ENCODE results near the gene ARHGEF1.
A peak's percentile ranks its signal among the peaks of the same experiment; 100 is the strongest.
"Not testable (repeated sequence)": the region's sequence is repeated elsewhere in the genome, so short reads cannot be mapped to it uniquely, and the experiment has no call there.

Gene ARHGEF1

DNA sequence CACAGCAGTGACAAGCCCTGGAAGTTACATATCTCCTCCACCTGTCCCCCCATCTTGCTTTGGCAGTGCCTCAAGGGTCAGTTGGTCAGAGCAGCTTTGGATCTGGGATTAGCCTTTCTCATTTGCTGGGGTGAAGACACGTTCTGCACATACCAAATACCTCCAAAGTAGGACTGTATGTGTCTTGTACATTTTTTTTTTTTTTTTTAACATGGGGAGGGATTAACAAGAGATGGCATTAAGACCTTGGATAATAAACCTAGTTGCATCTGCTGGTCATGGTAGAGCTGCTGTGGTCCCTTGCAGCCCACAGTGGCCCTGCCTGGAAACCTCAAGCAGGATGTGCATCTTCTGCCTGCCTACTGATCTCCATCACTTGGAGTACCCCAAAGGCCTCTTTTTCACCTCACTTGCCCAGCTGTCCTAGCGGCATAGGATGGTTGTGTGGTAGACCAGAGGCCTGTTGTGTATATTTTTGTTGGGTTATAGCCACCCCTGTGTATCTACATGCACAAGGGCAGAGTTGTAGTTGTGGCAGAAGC, 20.5 kb upstream of the ARHGEF1 start:
- no peak for DNase-seq

DNA sequence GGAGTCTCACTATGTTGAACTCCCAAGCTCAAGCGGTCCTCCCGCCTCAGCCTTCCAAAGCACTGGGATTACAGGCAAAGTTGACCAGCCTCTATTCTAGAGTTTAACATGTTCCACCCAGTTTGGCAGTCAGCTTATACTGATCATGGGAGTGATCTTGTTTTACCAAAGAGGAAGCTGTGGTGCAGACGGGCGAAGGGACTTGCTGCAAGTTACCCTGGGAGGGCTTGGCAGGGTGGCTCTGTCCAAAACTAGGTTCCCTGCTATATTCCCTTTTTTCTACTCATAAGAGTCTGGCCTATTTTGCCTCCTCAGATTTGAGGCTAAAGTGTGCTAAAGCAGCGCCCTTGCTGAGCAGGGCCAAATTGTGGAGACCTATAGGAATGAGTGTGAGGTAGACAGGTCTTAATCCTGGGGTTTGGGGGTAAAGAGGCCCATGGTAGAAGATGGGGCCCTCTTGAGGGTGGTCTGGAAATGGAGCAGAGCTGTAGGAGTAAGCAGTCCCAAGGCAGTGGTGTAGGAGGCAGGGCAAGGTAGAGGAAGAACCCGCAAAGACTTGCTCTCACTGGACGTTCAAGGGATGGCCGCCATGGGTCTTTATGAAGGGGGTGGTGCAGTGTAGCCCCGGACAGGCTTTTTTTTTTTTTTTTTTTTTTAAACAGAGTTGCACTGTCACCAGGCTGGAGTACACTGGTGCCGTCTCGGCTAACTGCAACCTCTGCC, 19.6 kb upstream of the ARHGEF1 start:
- no peak for DNase-seq

GRCh38 chr19:41864374-41864773, 18.6 kb upstream of the ARHGEF1 start:
- DNase-seq = no peak

- DNase-seq = no peak
Measured at GRCh38 chr19:41866284-41866683, 16.7 kb upstream of the ARHGEF1 start.

- no peak for DNase-seq
Measured at GRCh38 chr19:41868120-41868988, 14.6 kb upstream of the ARHGEF1 start.

DNA sequence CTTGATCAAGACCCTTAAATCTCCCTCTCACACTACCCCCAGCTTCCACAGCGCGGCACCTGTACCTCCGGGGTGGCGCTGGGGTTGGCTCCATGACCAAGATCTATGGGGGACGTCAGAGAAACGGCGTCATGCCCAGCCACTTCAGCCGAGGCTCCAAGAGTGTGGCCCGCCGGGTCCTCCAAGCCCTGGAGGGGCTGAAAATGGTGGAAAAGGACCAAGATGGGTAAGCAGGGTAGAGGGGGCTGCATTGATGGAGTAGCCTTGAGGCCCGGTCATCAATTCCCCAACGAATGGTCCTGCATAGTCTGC, 14.0 kb upstream of the ARHGEF1 start:
- DNase-seq = no peak

DNA sequence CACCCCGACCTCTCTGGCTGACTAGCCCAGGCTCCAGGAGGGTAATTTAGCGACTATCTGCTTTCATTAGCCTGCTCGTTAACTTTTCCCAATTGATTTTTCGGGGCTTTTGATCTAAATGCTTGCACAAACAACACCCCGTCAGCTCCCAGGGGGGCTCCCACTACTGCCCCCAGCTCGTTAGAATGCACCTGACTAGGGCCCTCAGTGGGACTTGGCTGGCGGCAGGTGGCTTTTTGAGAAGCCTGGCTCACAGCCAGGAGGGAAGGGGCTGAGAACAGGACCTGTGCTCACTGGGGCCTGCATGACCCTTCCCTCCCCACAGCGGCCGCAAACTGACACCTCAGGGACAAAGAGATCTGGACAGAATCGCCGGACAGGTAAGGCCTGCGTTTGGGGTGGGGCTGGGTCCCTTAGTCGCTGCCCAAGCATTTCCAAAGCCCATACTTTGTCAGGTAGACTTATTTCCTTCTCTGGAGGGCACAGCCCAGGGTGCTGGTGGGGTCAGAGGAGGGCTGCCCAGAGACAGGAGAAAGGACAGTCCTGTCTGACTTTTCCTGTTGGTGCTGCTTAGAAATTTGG, 13.5 kb upstream of the ARHGEF1 start:
- no peak for DNase-seq

- DNase-seq = no peak
Measured at GRCh38 chr19:41870401-41870873, 12.5 kb upstream of the ARHGEF1 start.

GRCh38 chr19:41871573-41872383, 11.2 kb upstream of the ARHGEF1 start:
- DNase-seq = peak; percentile 58

GRCh38 chr19:41872384-41872774, 10.6 kb upstream of the ARHGEF1 start:
- no peak for DNase-seq

DNA sequence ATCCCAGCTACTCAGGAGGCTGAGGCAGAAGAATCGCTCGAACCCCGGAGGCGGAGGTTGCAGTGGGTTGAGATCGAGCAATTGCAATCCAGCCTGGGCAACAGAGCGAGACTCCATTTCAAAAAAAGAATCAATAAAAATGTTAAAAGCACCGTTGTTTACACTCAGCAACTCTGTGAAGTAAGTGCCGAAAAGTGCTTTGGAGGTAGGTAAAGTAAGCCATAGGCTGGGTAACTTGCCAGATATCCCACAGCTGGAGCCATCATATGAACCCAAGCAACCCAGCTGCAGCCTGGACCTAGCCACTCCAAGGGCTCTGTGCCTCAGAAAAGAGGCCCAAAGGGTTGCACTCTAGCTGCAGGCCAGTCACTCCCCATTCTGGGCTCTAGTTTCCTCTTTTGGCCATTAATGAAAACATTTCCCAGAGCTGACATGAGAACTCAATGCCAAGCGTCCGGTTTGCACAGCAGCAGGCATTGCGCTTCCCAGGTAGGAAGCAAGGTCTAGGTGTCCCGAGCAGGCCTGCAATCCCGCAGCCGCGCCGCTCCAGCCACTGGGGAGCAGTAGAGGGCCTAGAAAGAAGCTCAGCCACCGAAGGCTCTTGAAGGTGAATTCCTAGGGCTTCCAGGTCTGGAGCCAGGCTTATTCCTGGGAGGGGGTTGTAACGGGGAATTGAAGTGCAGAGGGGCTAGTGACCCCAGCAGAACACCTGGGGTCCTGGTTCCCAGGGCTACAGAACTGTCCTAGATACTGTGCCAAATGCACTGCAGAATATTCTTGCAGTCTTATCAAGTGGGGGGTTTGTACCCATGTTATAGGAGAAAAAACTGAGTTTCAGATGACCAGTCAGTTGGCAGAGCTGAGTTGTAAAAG, 10.0 kb upstream of the ARHGEF1 start:
- DNase-seq = peak; percentile 65

DNA sequence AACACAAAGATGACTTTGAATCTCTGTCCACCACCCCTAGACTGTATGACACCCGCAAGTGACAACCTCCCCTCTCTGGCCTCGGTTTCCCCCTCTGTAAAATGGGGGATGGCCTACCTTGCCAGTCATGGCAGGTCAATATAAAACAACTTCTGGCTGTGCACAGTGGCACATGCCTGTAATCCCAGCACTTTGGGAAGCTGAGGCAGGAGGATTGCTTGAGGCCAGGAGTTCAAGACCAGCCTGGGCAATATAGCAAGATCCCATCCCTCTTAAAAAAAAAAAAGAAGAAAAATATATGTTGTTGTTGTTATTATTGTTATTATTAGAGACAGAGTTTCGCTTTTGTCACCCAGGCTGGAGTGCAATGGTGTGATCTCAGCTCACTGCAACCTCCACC, 7.0 kb upstream of the ARHGEF1 start:
- DNase-seq = not testable (repeated sequence)

DNA sequence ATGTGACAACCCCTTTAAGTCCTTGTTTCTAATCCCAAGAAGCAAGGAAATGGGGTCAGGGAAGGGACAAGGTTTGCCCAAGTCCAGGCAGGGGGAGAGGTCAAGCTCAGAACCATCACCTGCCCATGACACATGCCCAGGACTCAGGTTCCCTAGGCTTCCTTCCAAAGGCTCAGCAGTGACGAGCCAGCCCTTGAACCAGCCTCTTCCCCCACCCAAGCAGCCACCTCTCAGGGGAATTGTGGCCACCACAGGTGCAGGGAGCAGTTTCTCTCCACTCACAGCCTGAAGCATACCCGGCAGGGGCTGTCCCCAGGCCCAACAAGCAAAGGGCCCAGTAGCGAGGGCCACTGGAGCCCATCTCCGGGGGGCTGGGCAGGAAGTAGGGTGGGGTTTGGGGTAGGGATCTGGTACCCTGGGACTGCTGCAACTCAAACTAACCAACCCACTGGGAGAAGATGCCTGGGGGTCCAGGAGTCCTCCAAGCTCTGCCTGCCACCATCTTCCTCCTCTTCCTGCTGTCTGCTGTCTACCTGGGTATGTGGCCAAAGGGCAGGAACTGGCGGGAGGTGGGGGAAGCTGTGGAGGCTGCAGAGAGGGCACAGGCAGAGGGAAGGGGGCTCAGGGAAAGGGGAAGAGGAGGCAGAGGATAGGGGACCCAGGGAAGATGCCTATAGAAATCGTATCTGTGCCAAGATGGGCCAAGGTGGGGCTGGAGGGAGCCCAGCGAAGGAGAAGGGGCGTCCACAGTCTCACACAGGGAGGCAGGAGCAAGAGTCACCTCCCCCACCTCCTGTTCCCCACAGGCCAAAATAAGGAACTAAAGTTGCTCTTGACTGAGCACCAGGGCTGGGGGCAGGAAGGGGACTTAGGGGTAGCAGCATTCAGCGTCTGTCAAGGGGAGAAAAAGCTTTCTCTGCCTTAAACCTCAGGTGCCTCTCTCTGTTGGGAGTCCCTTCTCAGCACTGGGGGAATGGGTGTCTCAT, 5.8 kb upstream of the ARHGEF1 start, which contains the start of gene CD79A:
Gene CD79A, plus strand, starts transcription at position 433 of the 986 bp plus-strand sequence. Its CDS starts 26 bp downstream, at position 459.
- peak; percentile 89 for DNase-seq

DNA sequence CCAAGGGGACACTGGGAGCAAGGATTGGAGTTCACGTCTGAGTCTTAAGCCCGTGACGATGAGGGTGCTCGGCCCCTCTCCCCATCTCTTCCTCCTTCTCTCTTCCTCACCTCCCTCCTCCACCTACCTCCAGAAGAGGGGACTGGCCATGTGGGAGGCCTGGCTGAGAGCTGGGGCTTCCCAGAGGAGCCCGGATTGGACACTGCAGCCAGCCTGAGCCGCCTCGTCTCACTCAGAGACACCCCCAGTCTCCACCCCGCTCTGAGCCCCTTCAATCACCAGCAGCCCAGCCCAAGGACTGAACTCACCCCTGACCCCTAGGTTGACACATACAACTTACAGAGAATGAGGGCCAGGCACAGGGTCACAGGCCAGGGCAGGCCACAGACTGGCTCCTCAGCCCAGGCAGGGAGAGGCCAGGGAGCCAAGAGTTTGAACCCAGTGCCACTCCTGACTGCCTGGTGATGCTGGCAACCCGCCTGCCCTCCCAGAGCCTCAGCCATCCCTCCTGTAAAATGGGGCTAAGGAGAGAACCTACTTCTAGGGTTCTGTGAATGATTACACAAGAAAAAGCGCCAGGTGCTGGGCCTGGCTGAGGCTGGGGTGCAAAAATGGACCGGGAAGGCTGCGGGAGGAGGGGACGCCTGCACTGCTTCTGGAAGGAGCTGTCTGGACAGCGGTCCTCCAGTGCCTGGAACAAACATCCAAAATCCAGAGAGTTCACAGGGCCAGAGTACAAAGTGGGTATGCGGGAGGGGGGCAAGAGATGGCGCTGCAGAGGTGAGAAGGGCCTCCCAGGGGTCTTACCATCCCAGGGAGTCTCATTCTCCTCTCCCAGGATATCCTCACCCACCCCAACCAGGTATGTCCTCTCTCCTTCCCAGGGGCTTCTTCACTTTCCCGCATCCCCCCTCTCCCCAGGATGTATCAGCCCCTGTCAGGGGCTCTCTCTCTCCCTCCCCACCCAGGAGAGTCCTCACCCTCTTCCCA, 4.8 kb upstream of the ARHGEF1 start:
- peak; percentile 41 for DNase-seq

DNA sequence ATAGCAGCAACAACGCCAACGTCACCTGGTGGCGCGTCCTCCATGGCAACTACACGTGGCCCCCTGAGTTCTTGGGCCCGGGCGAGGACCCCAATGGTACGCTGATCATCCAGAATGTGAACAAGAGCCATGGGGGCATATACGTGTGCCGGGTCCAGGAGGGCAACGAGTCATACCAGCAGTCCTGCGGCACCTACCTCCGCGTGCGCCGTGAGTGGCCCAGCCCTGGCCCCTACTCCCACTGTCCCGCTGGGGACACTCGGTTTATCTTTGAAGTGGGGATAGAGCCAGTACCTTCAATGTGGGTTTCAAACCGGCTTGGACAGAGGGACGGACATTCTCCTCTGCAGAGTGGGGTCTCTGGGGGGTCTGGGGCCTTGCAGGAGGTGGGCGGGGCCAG, 3.9 kb upstream of the ARHGEF1 start:
- DNase-seq = no peak

- DNase-seq = no peak
Measured at GRCh38 chr19:41879670-41880328, 3.2 kb upstream of the ARHGEF1 start.

GRCh38 chr19:41880329-41880708, 2.7 kb upstream of the ARHGEF1 start:
- DNase-seq = no peak

DNA sequence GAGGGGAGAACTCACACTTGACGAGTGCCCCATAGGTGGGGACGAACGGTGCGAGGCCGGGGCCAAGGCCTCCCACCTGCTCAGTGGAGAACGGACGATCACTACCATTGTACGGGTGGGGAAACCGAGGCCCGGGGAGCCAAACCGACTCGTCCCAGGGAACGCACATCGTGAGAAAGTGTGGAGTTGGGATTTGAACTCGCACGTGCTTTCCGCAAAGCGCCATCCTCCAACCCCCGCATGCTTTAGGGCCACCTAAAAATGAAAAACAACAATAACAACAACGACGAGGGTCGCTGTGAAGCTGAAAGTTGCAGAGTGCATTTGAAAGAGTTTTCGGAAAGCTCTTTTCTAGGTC, 458 bp downstream of the ARHGEF1 start:
- DNase-seq = no peak

Measured in CD4-positive, alpha-beta T cell treated with Interferon gamma for 1 hour (primary cell).